PC-3 (cell line): Measurements from ENCODE around the gene DRAM2.

Experiments used
- EZH2 ChIP-seq: fragments of 300-600 bp; sonication (generic); IDR thresholded peaks from one replicate; pipeline ENCODE4 v1.6.1; 2017; ENCODE audit warnings: antibody characterized with exemption, mild to moderate bottlenecking, low read length; ENCODE audit not compliant: unreplicated experiment
- TF ChIP-seq, protein P1 (sequence below): fragments of 300-600 bp; sonication (generic); conservative IDR thresholded peaks from 2 replicates; pipeline ENCODE4 v1.5.1; 2017; ENCODE audit warnings: antibody characterized with exemption, low read depth, mild to moderate bottlenecking, low read length

DNA sequence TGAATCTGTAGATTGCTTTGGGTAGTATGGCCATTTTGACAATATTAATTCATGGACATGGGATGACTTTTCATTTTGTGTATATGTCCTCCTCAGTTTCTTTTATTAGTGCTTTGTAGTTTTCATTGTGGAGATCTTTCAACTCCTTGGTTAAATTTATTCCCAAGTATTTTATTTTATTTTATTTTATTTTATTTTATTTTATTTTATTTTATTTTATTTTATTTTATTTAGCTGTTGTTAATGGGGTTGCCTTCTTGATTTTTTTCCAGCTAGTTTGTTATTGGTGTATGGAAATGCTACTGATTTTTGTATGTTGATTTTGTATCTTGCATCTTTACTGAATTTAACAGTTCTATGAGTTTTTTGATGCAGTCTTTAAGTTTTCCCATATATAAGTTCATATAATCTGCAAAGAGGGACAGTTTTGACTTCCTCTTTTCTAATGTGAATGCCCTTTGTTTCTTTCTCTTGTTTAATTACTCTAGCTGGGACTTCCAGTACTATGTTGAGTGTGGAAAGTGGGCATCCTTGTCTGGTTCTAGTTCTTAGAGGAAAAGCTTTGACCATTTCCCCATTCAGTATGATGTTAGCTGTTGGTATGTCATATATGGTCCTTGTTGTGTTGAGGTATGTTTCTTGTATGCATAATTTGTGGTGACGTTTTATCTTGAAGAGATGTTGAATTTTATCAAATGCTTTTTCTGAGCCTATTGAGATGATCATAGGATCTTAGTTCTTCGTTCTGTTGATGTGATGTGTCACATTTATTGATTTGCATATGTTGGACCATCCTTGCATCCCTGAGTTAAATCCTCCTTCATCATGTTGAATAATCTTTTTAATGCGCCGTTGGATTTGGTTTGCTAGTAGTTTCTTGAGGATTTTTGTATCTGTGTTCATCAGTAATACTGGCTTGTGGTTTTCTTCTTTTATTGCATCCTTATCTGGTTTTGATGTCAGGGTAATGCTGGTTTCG lies 14.4 kb upstream of the DRAM2 start:
- no peak for TF ChIP-seq EZH2
- TF ChIP-seq, protein P1, sequence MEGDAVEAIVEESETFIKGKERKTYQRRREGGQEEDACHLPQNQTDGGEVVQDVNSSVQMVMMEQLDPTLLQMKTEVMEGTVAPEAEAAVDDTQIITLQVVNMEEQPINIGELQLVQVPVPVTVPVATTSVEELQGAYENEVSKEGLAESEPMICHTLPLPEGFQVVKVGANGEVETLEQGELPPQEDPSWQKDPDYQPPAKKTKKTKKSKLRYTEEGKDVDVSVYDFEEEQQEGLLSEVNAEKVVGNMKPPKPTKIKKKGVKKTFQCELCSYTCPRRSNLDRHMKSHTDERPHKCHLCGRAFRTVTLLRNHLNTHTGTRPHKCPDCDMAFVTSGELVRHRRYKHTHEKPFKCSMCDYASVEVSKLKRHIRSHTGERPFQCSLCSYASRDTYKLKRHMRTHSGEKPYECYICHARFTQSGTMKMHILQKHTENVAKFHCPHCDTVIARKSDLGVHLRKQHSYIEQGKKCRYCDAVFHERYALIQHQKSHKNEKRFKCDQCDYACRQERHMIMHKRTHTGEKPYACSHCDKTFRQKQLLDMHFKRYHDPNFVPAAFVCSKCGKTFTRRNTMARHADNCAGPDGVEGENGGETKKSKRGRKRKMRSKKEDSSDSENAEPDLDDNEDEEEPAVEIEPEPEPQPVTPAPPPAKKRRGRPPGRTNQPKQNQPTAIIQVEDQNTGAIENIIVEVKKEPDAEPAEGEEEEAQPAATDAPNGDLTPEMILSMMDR = no peak
